Esophagus squamous epithelium (tissue), 5 donors: Measurements from ENCODE around the gene STAP2. TPM values are rescaled to one million over a fixed set of nuclear protein-coding genes. Genes with fewer than 3 reads are reported as not detected.
A peak's percentile ranks its signal among the peaks of the same experiment; 100 is the strongest.

Experiments
- DNase-seq: peaks from one replicate; lab custom pipeline; 2025; lab: John Stamatoyannopoulos, UW
- H3K27ac ChIP-seq, 4 donors: fragments of 200-600 bp; sonication (generic); one replicate each; pipeline ENCODE4 v1.5.1; 2016 to 2019; ENCODE audit warnings: mild to moderate bottlenecking in 1 of 4
- H3K27me3 ChIP-seq, 4 donors: fragments of 200-600 bp; sonication (generic); 1 replicate in 3 of 4; 2 replicates in 1 of 4; pipeline versions ENCODE4 v1.5.1 to v1.6.0; 2017 to 2021; ENCODE audit warnings: antibody characterized with exemption in 1 of 4
- H3K36me3 ChIP-seq, 3 donors: fragments of 200-600 bp; sonication (generic); one replicate each; pipeline ENCODE4 v1.5.1; 2016 to 2019
- H3K4me1 ChIP-seq, 3 donors: fragments of 200-600 bp; sonication (generic); one replicate each; pipeline ENCODE4 v1.5.1; 2017 to 2019
- H3K4me3 ChIP-seq, 4 donors: fragments of 200-600 bp; sonication (generic); 1 replicate in 3 of 4; 2 replicates in 1 of 4; pipeline ENCODE4 v1.5.1; 2016 to 2019; ENCODE audit warnings: mild to moderate bottlenecking in 2 of 4, moderate library complexity in 1 of 4
- H3K9me3 ChIP-seq, 3 donors: fragments of 200-600 bp; sonication (generic); one replicate each; pipeline ENCODE4 v1.5.1; 2016 to 2019
- POLR2A ChIP-seq, 4 donors: fragments of 450-650 bp; IDR thresholded peaks; one replicate each; pipeline ENCODE4 v1.6.1; 2017; ENCODE audit warnings: antibody characterized with exemption in 4 of 4, mild to moderate bottlenecking in 4 of 4, moderate library complexity in 3 of 4
- WGBS, 2 donors: methylation state at CpG; one replicate each; pipeline ENCODE4 v1.1.5; 2018; 5-methylcytosine and 5-hydroxymethylcytosine counted together
- intact Hi-C: fragments of 100-400 bp; cut with DNase I; formaldehyde crosslinking; loops from one replicate; pipeline ENCODE4 v1.15.0; 2022
- total RNA-seq, 4 donors: library from RNA; depleted of rRNA; stranded (reverse); fragments of >200 nt; gene quantifications; one replicate each; pipeline ENCODE4 v1.1.0, GENCODE V29; 2016
- TF ChIP-seq, protein P1 (sequence below), 6 experiments: fragments of 450-650 bp in 4 of 6; fragments of 200-600 bp in 2 of 6; sonication (generic) in 2 of 6; IDR thresholded peaks; one replicate each; pipeline ENCODE4 v1.5.1; 2016 to 2019; ENCODE audit warnings: antibody characterized with exemption in 6 of 6, mild to moderate bottlenecking in 4 of 6, moderate library complexity in 4 of 6
- donor health status: DM: yes; HTN: yes; CAD: no.

STAP2 gene
- total RNA-seq, 4 donors from 2014 or later = 61.4 to 131 (median 82.5) TPM

DNA sequence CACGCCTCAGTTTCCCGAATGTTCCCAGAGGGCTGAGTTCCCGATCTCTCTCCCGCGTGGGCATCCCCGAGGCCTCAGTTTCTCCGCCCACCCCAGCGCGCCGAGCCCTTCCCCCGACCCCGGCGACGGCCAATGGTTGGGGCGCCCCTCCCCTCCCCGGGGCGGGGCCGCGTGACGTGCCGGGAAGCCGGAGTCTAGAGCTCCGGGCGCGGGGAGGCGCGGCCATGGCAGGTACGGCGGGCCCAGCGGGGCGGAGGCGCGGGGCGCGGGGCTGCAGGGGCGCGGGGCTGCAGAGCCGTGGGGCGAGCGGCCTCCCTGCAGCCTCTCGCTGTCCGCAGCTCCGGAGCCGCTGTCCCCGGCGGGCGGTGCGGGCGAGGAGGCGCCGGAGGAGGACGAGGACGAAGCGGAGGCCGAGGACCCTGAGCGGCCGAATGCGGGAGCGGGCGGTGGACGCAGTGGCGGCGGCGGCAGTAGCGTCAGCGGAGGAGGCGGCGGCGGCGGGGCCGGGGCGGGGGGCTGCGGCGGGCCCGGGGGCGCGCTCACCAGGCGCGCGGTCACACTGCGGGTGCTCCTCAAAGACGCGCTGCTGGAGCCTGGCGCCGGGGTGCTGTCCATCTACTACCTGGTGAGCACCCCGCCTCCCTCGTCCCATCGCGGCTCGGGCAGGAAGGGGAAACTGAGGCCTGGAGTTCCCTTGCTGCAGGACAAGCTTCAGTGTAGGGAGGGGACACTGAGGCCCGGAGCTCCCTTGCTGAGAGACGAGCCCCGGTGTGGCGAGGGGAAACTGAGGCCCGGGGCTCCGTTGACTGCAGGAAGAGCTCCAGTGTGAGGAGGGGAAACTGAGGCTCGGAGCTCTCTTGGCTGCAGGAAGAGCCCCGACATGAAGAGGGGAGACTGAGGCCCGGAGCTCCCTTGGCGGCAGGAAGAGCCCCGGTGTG is 5.0 kb upstream of the STAP2 start, which contains the start of gene MPND:
Gene MPND, plus strand, starts transcription at position 193 of the 938 bp plus-strand sequence. Its CDS starts 32 bp downstream, at position 225.
- intact Hi-C loops = no loop called here

DNA sequence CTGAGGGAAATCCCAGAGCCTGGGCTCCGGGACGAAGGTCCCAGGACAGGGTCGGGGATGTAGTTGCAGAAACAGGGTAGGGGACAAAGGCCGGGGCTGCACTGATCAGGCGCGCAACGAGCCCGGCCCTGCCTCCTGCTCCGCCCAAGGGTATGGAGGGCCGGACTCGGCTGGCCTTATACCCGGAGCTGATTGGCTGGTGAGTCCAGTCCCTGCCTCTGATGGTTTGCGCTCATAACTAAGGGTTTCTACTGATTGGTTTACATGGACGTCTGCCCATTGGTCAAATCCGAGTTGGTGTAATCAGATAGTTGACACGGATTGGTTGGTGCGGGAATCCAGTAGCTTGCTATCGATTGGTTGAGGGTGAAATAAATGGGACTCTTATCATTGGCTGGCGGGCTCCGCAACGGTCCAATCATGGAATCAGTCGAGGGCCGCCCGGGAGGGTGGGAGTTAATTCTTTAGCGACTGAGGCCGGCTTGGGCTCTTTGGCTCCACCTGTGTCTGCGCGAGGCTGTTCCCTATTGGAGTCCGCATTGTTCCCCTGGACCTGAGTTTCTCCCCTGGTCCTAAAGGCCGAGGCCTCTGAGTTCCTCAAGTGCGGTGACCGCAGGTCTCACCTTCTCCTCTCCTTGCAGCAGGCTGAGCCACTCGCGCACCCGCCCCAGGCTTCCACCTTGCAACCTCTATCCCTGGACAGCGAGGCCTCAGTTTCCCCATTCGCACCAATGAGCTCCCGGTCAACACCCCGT is 4.2 kb upstream of the STAP2 start:
- Histone ChIP-seq H3K9me3 (no peaks in the 10 kb centered on the region), H3K36me3 (peaks cover 0 to 24% (median 0%) of the 10 kb centered on the region in 3 donors), H3K27me3 (no peaks in the 10 kb centered on the region), H3K4me3 (peak overlapping the region; percentile 57 to 94 (median 78)), H3K4me1 (peaks cover 14 to 47% (median 20%) of the 10 kb centered on the region in 3 donors), H3K27ac (peak overlapping the region; percentile 94 to 98 (median 94))
- WGBS, 2 donors = 0 to 1% methylated on average over 22 to 25 of the region's 39 CpGs
- TF ChIP-seq POLR2A (IDR thresholded peaks at IDR 0.05) = peak in 3 of 4 donors; percentile 74 to 93 (median 87)
- TF ChIP-seq, protein P1, sequence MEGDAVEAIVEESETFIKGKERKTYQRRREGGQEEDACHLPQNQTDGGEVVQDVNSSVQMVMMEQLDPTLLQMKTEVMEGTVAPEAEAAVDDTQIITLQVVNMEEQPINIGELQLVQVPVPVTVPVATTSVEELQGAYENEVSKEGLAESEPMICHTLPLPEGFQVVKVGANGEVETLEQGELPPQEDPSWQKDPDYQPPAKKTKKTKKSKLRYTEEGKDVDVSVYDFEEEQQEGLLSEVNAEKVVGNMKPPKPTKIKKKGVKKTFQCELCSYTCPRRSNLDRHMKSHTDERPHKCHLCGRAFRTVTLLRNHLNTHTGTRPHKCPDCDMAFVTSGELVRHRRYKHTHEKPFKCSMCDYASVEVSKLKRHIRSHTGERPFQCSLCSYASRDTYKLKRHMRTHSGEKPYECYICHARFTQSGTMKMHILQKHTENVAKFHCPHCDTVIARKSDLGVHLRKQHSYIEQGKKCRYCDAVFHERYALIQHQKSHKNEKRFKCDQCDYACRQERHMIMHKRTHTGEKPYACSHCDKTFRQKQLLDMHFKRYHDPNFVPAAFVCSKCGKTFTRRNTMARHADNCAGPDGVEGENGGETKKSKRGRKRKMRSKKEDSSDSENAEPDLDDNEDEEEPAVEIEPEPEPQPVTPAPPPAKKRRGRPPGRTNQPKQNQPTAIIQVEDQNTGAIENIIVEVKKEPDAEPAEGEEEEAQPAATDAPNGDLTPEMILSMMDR (IDR thresholded peaks at IDR 0.05) = peak in 4 of 6 experiments; percentile 23 to 41 (median 24)
- DNase-seq = peak; percentile 88
- intact Hi-C loops = no loop called here

More for the DNA sequence above, 5.0 kb upstream of the STAP2 start, which contains the start of gene MPND:
- Histone ChIP-seq H3K4me1 (peaks cover 14 to 39% (median 20%) of the 10 kb centered on the region in 3 donors), H3K9me3 (no peaks in the 10 kb centered on the region), H3K36me3 (peaks cover 0 to 32% (median 0%) of the 10 kb centered on the region in 3 donors), H3K27ac (peak within 1 kb of the TSS; percentile 94 to 98 (median 94)), H3K4me3 (peak within 1 kb of the TSS; percentile 57 to 94 (median 78)), H3K27me3 (no peaks in the 10 kb centered on the region)
- WGBS, 2 donors = 0 to 44% methylated on average over 2 to 4 of the region's 101 CpGs
- peak; percentile 63 for DNase-seq
- peak in 2 of 4 donors; percentile 30 to 56 for TF ChIP-seq POLR2A (IDR thresholded peaks at IDR 0.05)
- TF ChIP-seq, protein P1 (IDR thresholded peaks at IDR 0.05) = no peak

DNA sequence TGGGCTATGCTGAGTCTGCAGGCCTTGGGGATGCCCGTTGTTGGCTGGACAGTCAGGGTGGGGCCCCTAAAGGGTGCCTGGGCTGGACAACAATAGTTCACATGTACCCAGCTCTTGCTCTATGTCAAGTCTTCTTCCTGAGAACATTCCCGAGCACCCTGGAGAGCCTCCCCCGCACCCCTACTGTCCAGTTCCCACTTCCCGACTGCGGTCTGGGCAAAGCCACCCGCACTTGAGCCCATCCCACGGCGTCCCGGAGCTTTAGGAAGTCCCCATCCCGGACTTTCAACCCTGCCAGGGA is 3.6 kb upstream of the STAP2 start:
- Histone ChIP-seq H3K27ac (peak overlapping the region; percentile 94 to 98 (median 94)), H3K27me3 (no peaks in the 10 kb centered on the region), H3K36me3 (peaks cover 0 to 19% (median 0%) of the 10 kb centered on the region in 3 donors), H3K4me3 (peak overlapping the region; percentile 47 to 94 (median 76)), H3K4me1 (peaks cover 14 to 51% (median 20%) of the 10 kb centered on the region in 3 donors), H3K9me3 (no peaks in the 10 kb centered on the region)
- 2 to 8% methylated on average over 2 to 4 of the region's 10 CpGs for WGBS, 2 donors
- no peak for DNase-seq
- intact Hi-C loops = no loop called here
- TF ChIP-seq, protein P1 (IDR thresholded peaks at IDR 0.05) = no peak
- no peak for TF ChIP-seq POLR2A (IDR thresholded peaks at IDR 0.05)

DNA sequence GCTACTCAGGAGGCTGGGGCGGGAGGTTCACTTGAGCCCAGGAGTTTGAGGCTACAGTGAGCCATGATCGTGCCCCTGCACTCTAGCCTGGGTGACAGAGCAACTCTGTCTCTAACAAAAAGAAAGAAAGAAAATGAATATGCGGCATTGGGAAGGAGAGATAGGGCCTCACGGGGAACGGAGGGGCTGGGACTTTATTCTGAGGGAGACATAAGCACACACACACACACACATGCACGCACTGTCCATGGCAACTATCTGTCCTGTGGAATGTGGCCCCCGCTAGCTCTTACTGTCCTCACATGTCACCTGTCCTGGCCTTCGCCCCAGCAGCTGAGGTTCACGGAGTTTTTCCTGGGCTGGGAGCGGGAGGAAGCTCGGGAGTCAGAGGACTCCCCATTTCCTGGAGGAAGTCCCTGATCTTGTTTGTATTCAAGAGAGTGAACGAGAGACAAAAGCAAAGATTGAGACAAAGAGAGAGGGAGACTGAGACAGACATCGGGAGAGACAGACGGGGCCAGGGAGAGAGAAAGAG is 654 bp downstream of the STAP2 start:
- H3K27me3 ChIP-seq = no peaks in the 10 kb centered on the region
- H3K4me1 ChIP-seq = peaks cover 5 to 33% (median 10%) of the 10 kb centered on the region in 3 donors
- intact Hi-C loops = no loop called here
- peaks cover 0 to 11% (median 0%) of the 10 kb centered on the region in 3 donors for H3K36me3 ChIP-seq
- H3K9me3 ChIP-seq = no peaks in the 10 kb centered on the region
- 13 to 14% methylated on average over 11 to 13 of the region's 14 CpGs for WGBS, 2 donors
- peak overlapping the region; percentile 50 to 69 (median 60) for H3K4me3 ChIP-seq
- no peak for DNase-seq
- peak overlapping the region; percentile 87 to 96 (median 93) for H3K27ac ChIP-seq
- TF ChIP-seq, protein P1 (IDR thresholded peaks at IDR 0.05) = no peak
- no peak for TF ChIP-seq POLR2A (IDR thresholded peaks at IDR 0.05)
